ENCODE data around the gene MYO3B.

- TF ChIP-seq CTCF (IDR thresholded peaks at IDR 0.05) (no peak), POLR2AphosphoS5 (IDR thresholded peaks at IDR 0.05) (no peak), POLR2A (IDR thresholded peaks at IDR 0.05) (no peak), EP300 (IDR thresholded peaks at IDR 0.05; ENCODE audit: low read depth) (no peak)
Observed at GRCh38 chr2:170262806-170263205, 84.9 kb downstream of the MYO3B start.
